Tibial nerve (tissue), 4 donors: ENCODE data around the gene LMCD1.

ENCODE experiments used
- CTCF ChIP-seq, 5 experiments: fragments of 200-600 bp in 3 of 5; fragments of 450-650 bp in 2 of 5; sonication (generic) in 3 of 5; IDR thresholded peaks; one replicate each; pipeline ENCODE4 v1.5.1; 2016 to 2019; ENCODE audit warnings: antibody characterized with exemption in 5 of 5, mild to moderate bottlenecking in 3 of 5, moderate library complexity in 2 of 5
- EP300 ChIP-seq, 2 donors: sonication (generic); formaldehyde crosslinking; IDR thresholded peaks; one replicate each; pipeline ENCODE4 v1.6.1; 2017; ENCODE audit warnings: antibody characterized with exemption in 2 of 2, mild to moderate bottlenecking in 1 of 2

GRCh38 chr3:8525893-8526292 lies 24.3 kb downstream of the LMCD1 start:
- TF ChIP-seq EP300 (IDR thresholded peaks at IDR 0.05): no peak
- no peak for TF ChIP-seq CTCF (IDR thresholded peaks at IDR 0.05)
